Stomach (tissue), 9 donors: ENCODE data around the gene S100A8. TPM values are rescaled to one million over a fixed set of nuclear protein-coding genes. Genes with fewer than 3 reads are reported as not detected.

Experiments
- DNase-seq, 2 donors: peaks; one replicate each; pipeline versions ENCODE4 v3.0.0 to v3.0.0-alpha.2; 2013 to 2019
- H3K27ac ChIP-seq, 5 donors: fragments of 200-600 bp in 4 of 5; sonication (generic) in 4 of 5; one replicate each; pipeline ENCODE4 v1.5.1; 2013 to 2019; ENCODE audit warnings: mild to moderate bottlenecking in 1 of 5, moderate library complexity in 1 of 5
- H3K27me3 ChIP-seq, 3 donors: fragments of 200-600 bp; sonication (generic); one replicate each; pipeline ENCODE4 v1.5.1; 2017 to 2019; ENCODE audit warnings: mixed run types in 1 of 3
- H3K36me3 ChIP-seq, 4 donors: fragments of 200-600 bp; sonication (generic); 1 replicate in 3 of 4; 2 replicates in 1 of 4; pipeline ENCODE4 v1.5.1; 2016 to 2019
- H3K4me1 ChIP-seq, 4 donors: fragments of 200-600 bp; sonication (generic); one replicate each; pipeline ENCODE4 v1.5.1; 2016 to 2019
- H3K4me3 ChIP-seq, 4 donors: fragments of 200-600 bp; sonication (generic) in 3 of 4; one replicate each; pipeline ENCODE4 v1.5.1; 2016 to 2019; ENCODE audit warnings: mild to moderate bottlenecking in 1 of 4
- H3K9me3 ChIP-seq, 4 donors: fragments of 200-600 bp; sonication (generic); one replicate each; pipeline ENCODE4 v1.5.1; 2016 to 2019
- CTCF ChIP-seq, 7 experiments: fragments of 450-650 bp in 4 of 7; fragments of 200-600 bp in 3 of 7; sonication (generic) in 3 of 7; IDR thresholded peaks; one replicate each; pipeline ENCODE4 v1.5.1; 2016 to 2019; ENCODE audit warnings: antibody characterized with exemption in 7 of 7, control low read depth in 2 of 7, mild to moderate bottlenecking in 1 of 7
- EP300 ChIP-seq: sonication (generic); formaldehyde crosslinking; IDR thresholded peaks from one replicate; pipeline ENCODE4 v1.6.1; 2017; ENCODE audit warnings: antibody characterized with exemption
- POLR2A ChIP-seq, 4 donors: fragments of 450-650 bp; IDR thresholded peaks; one replicate each; pipeline ENCODE4 v1.6.1; 2016; ENCODE audit warnings: antibody characterized with exemption in 4 of 4, control low read depth in 2 of 4, mild to moderate bottlenecking in 1 of 4, moderate library complexity in 1 of 4
- POLR2AphosphoS5 ChIP-seq, 3 donors: sonication (generic); formaldehyde crosslinking; IDR thresholded peaks; one replicate each; pipeline ENCODE4 v1.6.1; 2016; ENCODE audit warnings: antibody characterized with exemption in 3 of 3
- WGBS, 5 donors: extraction: QIAGEN DNeasy Blood & Tissue Kit in 3 of 5; methylation state at CpG; one replicate each; pipeline versions ENCODE4 v1.1.5 to v1.1.7; 2013 to 2018; 5-methylcytosine and 5-hydroxymethylcytosine counted together
- intact Hi-C: fragments of 100-400 bp; cut with DNase I; formaldehyde crosslinking; loops from one replicate; pipeline ENCODE4 v1.15.1; 2023; ENCODE audit warnings: low total_unique reads
- polyA plus RNA-seq, 3 donors: library from polyadenylated mRNA; stranded (reverse); fragments of 200-250 nt; gene quantifications; one replicate each; pipeline ENCODE4 v1.2.3, GENCODE V29; 2013
- total RNA-seq, 5 donors: library from RNA; depleted of rRNA; stranded (reverse); fragments of >200 nt; gene quantifications; one replicate each; pipeline versions ENCODE4 v1.1.0 to v1.2.3, GENCODE V29; 2014 to 2016
- donor health status: healthy with polysubstance abuse.
- donor health status: Bipolar disorder and iron deficiency.
- donor health status: healthy.

Gene S100A8
- total and polyA plus RNA-seq, 8 donors: 16.8 to 21,822 (median 86.4) TPM; not detected in 1

- TF ChIP-seq EP300: no peak
- TF ChIP-seq CTCF (IDR thresholded peaks at IDR 0.05): no peak
- TF ChIP-seq POLR2A (IDR thresholded peaks at IDR 0.05): no peak
- no peak for TF ChIP-seq POLR2AphosphoS5 (IDR thresholded peaks at IDR 0.05)
- Histone ChIP-seq H3K36me3 (no peaks in the 10 kb centered on the region), H3K9me3 (no peaks in the 10 kb centered on the region), H3K27me3 (peaks cover 0 to 21% (median 5%) of the 10 kb centered on the region in 3 donors), H3K4me3 (no peak overlapping the region), H3K27ac (no peak overlapping the region), H3K4me1 (no peaks in the 10 kb centered on the region)
- intact Hi-C loops: no loop called here
- DNase-seq: no peak
- 33 to 66% (median 51%) methylated on average over 2 of the region's 2 CpGs for WGBS, 5 donors
Measured at GRCh38 chr1:153368495-153368894, 22.4 kb downstream of the S100A8 start.

GRCh38 chr1:153367090-153367489, 23.8 kb downstream of the S100A8 start:
- intact Hi-C loops: no loop called here
- no peak for DNase-seq
- H3K27me3 ChIP-seq: peaks cover 0 to 21% (median 5%) of the 10 kb centered on the region in 3 donors
- TF ChIP-seq EP300 (no peak), POLR2AphosphoS5 (IDR thresholded peaks at IDR 0.05) (no peak), POLR2A (IDR thresholded peaks at IDR 0.05) (no peak), CTCF (IDR thresholded peaks at IDR 0.05) (no peak)
- no peaks in the 10 kb centered on the region for H3K36me3 ChIP-seq
- no peak overlapping the region for H3K27ac ChIP-seq
- H3K9me3 ChIP-seq: no peaks in the 10 kb centered on the region
- H3K4me1 ChIP-seq: no peaks in the 10 kb centered on the region
- H3K4me3 ChIP-seq: no peak overlapping the region
- WGBS, 5 donors: 45 to 78% (median 60%) methylated on average over 2 of the region's 2 CpGs

DNA sequence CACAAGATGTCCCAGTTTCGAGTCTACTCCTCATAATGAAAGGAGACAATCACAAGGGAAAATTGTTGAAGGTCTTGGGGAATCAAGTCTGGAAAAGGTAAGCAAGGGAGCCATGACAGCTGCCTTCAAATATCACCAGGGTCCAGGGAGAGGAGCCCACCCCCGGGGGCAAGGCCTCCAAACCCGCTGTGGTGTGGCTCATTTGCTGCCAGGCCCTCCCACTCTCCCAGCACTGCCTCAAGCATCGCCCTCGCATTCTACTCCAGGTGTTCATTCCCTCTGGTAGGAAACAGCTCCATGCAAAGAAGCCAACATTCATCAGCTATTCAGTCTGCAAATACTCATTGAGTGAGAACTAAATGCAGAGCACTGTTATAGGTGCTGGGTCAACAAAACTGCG, 24.6 kb downstream of the S100A8 start:
- Histone ChIP-seq H3K9me3 (no peaks in the 10 kb centered on the region), H3K27ac (no peak overlapping the region), H3K36me3 (no peaks in the 10 kb centered on the region), H3K4me3 (no peak overlapping the region), H3K4me1 (no peaks in the 10 kb centered on the region), H3K27me3 (peaks cover 0 to 21% (median 5%) of the 10 kb centered on the region in 3 donors)
- WGBS, 5 donors: 59 to 77% (median 67%) methylated on average over 6 of the region's 6 CpGs
- intact Hi-C loops: no loop called here
- TF ChIP-seq POLR2A (IDR thresholded peaks at IDR 0.05) (no peak), EP300 (no peak), POLR2AphosphoS5 (IDR thresholded peaks at IDR 0.05) (no peak), CTCF (IDR thresholded peaks at IDR 0.05) (no peak)
- no peak for DNase-seq

- no peak for DNase-seq
- TF ChIP-seq POLR2A (IDR thresholded peaks at IDR 0.05) (no peak), CTCF (IDR thresholded peaks at IDR 0.05) (no peak), POLR2AphosphoS5 (IDR thresholded peaks at IDR 0.05) (no peak), EP300 (no peak)
- Histone ChIP-seq H3K9me3 (no peaks in the 10 kb centered on the region), H3K27ac (peak overlapping the region in 2 of 5 donors; percentile 4 to 37), H3K27me3 (peaks cover 0 to 21% (median 5%) of the 10 kb centered on the region in 3 donors), H3K36me3 (no peaks in the 10 kb centered on the region), H3K4me3 (no peak overlapping the region), H3K4me1 (no peaks in the 10 kb centered on the region)
- WGBS, 5 donors: 65 to 79% (median 70%) methylated on average over 8 of the region's 8 CpGs
- intact Hi-C loops: no loop called here
Measured at GRCh38 chr1:153365696-153366095, 25.2 kb downstream of the S100A8 start.
